Esophagus squamous epithelium (tissue), 4 donors: Measurements from ENCODE around the gene CPXM2.

Experiments used
- POLR2A ChIP-seq, 4 donors: fragments of 450-650 bp; IDR thresholded peaks; one replicate each; pipeline ENCODE4 v1.6.1; 2017; ENCODE audit warnings: antibody characterized with exemption in 4 of 4, mild to moderate bottlenecking in 4 of 4, moderate library complexity in 3 of 4
- TF ChIP-seq, protein P1 (sequence below), 6 experiments: fragments of 450-650 bp in 4 of 6; fragments of 200-600 bp in 2 of 6; sonication (generic) in 2 of 6; IDR thresholded peaks; one replicate each; pipeline ENCODE4 v1.5.1; 2016 to 2019; ENCODE audit warnings: antibody characterized with exemption in 6 of 6, mild to moderate bottlenecking in 4 of 6, moderate library complexity in 4 of 6

DNA sequence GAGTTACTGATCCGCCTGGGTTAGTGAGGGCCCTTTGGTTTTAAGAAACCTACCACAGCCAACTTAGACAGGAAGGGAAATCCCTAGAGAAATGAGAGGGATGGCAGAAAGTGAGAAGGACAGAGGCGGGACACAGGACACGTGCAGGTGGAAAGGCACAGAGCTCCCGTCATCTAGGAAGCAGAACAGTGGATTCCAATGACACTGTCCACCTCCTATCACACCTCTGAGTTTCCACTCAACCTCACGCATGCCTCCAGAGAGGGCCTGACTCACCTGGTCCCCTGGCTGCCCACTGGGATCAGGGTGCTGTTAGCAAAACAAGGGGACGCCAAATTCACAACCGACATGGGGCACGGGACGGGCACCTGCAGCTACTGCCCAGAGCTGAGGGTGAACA is 26.3 kb downstream of the CPXM2 start:
- no peak for TF ChIP-seq POLR2A (IDR thresholded peaks at IDR 0.05)
- TF ChIP-seq, protein P1, sequence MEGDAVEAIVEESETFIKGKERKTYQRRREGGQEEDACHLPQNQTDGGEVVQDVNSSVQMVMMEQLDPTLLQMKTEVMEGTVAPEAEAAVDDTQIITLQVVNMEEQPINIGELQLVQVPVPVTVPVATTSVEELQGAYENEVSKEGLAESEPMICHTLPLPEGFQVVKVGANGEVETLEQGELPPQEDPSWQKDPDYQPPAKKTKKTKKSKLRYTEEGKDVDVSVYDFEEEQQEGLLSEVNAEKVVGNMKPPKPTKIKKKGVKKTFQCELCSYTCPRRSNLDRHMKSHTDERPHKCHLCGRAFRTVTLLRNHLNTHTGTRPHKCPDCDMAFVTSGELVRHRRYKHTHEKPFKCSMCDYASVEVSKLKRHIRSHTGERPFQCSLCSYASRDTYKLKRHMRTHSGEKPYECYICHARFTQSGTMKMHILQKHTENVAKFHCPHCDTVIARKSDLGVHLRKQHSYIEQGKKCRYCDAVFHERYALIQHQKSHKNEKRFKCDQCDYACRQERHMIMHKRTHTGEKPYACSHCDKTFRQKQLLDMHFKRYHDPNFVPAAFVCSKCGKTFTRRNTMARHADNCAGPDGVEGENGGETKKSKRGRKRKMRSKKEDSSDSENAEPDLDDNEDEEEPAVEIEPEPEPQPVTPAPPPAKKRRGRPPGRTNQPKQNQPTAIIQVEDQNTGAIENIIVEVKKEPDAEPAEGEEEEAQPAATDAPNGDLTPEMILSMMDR (IDR thresholded peaks at IDR 0.05) = no peak
